SK-N-SH (cell line): ENCODE data around the gene NCKAP5.

Experiments used
- EP300 ChIP-seq, 2 experiments: IDR thresholded peaks; 2 replicates each; pipeline versions ENCODE4 v1.4.0 to v1.6.1; 2012; ENCODE audit warnings: borderline replicate concordance in 1 of 2, low read depth in 1 of 2, low read length in 1 of 2
- EZH2phosphoT487 ChIP-seq: fragments of 200-600 bp; sonication (generic); IDR thresholded peaks from 2 replicates; pipeline ENCODE4 v1.6.1; 2017; ENCODE audit warnings: low read depth, mixed run types, mild to moderate bottlenecking, antibody characterized with exemption, moderate library complexity, borderline replicate concordance
- FOXM1 ChIP-seq: IDR thresholded peaks from 2 replicates; pipeline ENCODE4 v1.4.0; 2012; ENCODE audit warnings: low read depth, mild to moderate bottlenecking
- MXI1 ChIP-seq: IDR thresholded peaks from 2 replicates; pipeline ENCODE4 v1.6.1; 2012; ENCODE audit warnings: mild to moderate bottlenecking, low read depth, low read length, improper control_type of control experiment
- POLR2AphosphoS5 ChIP-seq: IDR thresholded peaks from 2 replicates; pipeline ENCODE4 v1.6.1; 2012; ENCODE audit warnings: low read depth, low read length
- REST ChIP-seq: IDR thresholded peaks from 2 replicates; pipeline ENCODE4 v1.6.1; 2012; ENCODE audit warnings: mild to moderate bottlenecking, low read depth, low read length, moderate library complexity
- YY1 ChIP-seq: IDR thresholded peaks from 2 replicates; pipeline ENCODE4 v1.4.0; 2012; ENCODE audit warnings: low read depth, mild to moderate bottlenecking
- TF ChIP-seq, protein P1 (sequence below): fragments of 200-600 bp; sonication (generic); IDR thresholded peaks from 2 replicates; pipeline ENCODE4 v1.6.1; 2017; ENCODE audit warnings: antibody characterized with exemption, mild to moderate bottlenecking, moderate library complexity
- TF ChIP-seq, protein P2 (sequence below): IDR thresholded peaks from 2 replicates; pipeline ENCODE4 v1.4.0; 2012; ENCODE audit warnings: low read depth

- TF ChIP-seq POLR2AphosphoS5 (no peak), MXI1 (no peak), REST (no peak), EZH2phosphoT487 (no peak), EP300 (IDR thresholded peaks at IDR 0.05; ENCODE audit: borderline replicate concordance in 1 of 2, low read depth in 1 of 2, low read length in 1 of 2) (no peak), YY1 (no peak), FOXM1 (no peak)
- TF ChIP-seq, protein P1, sequence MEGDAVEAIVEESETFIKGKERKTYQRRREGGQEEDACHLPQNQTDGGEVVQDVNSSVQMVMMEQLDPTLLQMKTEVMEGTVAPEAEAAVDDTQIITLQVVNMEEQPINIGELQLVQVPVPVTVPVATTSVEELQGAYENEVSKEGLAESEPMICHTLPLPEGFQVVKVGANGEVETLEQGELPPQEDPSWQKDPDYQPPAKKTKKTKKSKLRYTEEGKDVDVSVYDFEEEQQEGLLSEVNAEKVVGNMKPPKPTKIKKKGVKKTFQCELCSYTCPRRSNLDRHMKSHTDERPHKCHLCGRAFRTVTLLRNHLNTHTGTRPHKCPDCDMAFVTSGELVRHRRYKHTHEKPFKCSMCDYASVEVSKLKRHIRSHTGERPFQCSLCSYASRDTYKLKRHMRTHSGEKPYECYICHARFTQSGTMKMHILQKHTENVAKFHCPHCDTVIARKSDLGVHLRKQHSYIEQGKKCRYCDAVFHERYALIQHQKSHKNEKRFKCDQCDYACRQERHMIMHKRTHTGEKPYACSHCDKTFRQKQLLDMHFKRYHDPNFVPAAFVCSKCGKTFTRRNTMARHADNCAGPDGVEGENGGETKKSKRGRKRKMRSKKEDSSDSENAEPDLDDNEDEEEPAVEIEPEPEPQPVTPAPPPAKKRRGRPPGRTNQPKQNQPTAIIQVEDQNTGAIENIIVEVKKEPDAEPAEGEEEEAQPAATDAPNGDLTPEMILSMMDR: no peak
- TF ChIP-seq, protein P2, sequence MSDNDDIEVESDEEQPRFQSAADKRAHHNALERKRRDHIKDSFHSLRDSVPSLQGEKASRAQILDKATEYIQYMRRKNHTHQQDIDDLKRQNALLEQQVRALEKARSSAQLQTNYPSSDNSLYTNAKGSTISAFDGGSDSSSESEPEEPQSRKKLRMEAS: no peak
These were observed 588.0 kb downstream of the NCKAP5 start for GRCh38 chr2:132980304-132980703.
